GM19467 (cell line): ENCODE results near the gene KRTAP10-11.
"Not testable (repeated sequence)": the region's sequence is repeated elsewhere in the genome, so short reads cannot be mapped to it uniquely, and the experiment has no call there.

ENCODE experiments used
- ATAC-seq: cut with Tn5 transposase; IDR thresholded peaks from one replicate; pipeline ENCODE4 v1.9.1; 2021; ENCODE audit warnings: mild to moderate bottlenecking, moderate library complexity; ENCODE audit not compliant: unreplicated experiment

Gene KRTAP10-11

DNA sequence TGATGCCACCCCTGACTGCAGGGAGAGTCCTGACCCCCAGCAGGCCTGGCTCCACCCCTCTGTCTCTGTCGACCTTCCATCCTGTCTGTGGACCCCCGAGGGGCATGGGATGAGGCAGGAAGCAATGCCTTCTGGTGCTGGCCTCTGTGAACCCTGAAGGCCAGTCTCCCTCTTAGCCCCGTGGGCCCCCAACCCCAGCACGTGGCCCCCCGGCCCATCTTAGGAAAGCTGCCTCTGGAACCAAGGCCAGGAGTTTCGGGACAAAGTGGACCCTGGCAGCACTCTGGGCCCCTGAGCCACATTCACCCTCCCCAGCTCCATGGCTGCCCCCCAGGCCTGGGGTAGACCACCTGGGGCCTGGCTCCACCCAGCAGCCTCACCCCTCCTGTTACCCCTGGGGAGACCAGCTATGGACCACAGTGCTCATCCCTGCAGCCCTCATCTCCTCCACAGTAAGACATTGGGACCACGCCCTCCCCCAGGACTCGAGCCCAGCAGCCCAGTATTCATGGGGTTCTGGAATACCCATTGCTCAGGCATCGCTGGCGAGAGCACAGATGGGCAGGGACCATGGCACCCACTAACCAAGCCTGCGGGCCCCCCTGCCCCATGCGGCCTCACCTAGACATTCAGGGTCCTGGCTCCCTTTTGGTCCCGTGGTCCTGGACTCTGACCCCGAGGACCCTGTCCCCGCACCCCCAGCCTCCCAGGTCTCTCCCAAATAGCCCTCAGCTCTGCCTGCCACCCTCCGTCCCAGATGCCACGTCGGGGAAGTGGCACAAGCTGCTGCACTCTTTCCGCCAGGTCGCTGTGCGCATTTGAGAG is 7.5 kb upstream of the KRTAP10-11 start:
- not testable (repeated sequence) for ATAC-seq

- no peak for ATAC-seq
These were observed 6.9 kb upstream of the KRTAP10-11 start for GRCh38 chr21:44639331-44639655.

- ATAC-seq: no peak
These were observed 5.5 kb upstream of the KRTAP10-11 start for GRCh38 chr21:44640761-44641160.

DNA sequence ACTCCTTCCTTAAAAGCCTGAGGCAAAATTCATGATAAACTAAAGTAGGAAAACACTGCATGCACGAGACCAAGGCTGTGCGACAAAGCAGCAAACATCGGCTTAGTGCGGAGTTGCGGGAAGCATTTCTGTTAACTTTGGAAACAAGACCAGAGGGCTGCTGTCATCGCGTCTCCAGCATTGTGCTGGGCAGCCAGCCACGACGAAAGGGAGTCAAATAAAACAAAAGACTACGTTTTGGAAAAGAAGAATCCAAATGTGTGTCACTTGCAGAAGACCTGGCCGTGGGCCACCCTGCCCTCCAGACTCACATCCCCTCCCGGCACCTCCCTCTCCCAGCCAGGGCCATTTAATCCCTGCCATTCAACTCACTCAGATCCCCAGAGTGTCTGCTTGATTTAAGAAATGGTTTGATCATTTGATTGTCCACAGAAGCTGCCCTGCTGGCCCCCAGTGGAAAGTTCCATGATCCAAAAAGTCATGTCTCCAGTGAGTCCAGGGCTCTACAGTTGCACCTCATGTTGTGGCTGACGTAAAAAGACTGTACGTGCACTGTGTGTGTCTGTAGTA is 2.4 kb upstream of the KRTAP10-11 start:
- no peak for ATAC-seq

GRCh38 chr21:44644878-44645277 is 1.3 kb upstream of the KRTAP10-11 start:
- no peak for ATAC-seq

GRCh38 chr21:44647222-44647552 is 973 bp downstream of the KRTAP10-11 start:
- no peak for ATAC-seq

- no peak for ATAC-seq
These were observed 2.5 kb downstream of the KRTAP10-11 start for GRCh38 chr21:44648557-44649311.

- no peak for ATAC-seq
These were observed 3.4 kb downstream of the KRTAP10-11 start for GRCh38 chr21:44649521-44650100.

- ATAC-seq: no peak
These were observed 4.2 kb downstream of the KRTAP10-11 start for GRCh38 chr21:44650265-44650972.

GRCh38 chr21:44650973-44651675 is 4.9 kb downstream of the KRTAP10-11 start:
- no peak for ATAC-seq

- ATAC-seq: no peak
These were observed 6.9 kb downstream of the KRTAP10-11 start for GRCh38 chr21:44653123-44653522.

- ATAC-seq: no peak
These were observed 7.7 kb downstream of the KRTAP10-11 start for GRCh38 chr21:44653656-44654575.

- ATAC-seq: no peak
These were observed 8.5 kb downstream of the KRTAP10-11 start, which contains the start of gene KRTAP12-4 for GRCh38 chr21:44654576-44655175. Gene KRTAP12-4 (minus strand): TSS chr21:44654659. CDS start chr21:44654614, 45 bp downstream.

- no peak for ATAC-seq
These were observed 10.7 kb downstream of the KRTAP10-11 start for GRCh38 chr21:44656868-44657267.

DNA sequence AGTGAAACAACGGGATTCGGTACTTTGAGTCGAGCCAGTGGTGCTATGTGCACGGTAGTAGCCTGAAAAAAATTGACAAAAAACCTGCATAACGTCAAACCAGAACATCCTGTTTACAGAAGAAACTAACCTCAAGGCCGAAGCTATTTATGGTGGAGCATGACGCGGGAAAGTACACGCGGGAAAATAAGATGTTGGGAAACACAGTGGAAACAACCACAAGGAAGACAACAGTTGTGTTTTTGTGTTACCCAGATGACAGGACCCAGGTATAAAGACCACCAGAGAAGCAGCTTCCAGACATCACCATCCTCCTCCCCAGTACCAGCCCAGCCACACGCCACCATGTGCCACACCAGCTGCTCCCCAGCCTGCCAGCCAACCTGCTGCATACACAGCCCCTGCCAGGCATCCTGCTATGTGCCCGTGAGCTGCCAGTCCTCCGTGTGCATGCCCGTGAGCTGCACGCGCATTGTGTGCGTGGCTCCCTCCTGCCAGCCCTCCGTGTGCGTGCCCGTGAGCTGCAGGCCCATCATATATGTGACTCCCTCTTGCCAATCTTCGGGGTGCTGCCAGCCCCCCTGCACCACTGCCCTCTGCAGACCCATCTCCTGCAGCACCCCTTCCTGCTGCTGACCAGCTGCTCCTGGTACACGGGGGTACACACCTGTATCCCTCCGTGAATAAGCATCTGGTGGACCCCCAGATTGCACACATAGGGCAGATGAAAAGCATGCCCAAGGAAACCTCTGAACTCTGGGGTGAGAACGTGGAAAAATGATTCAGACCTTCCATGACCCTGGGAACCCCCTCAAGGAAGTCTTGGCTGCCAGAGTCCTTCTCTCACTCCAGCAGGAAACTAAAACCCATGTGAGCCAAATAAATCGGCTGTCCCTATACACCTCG is 11.7 kb downstream of the KRTAP10-11 start, which contains the start of gene KRTAP12-3:
KRTAP12-3 (plus strand) TSS at position 298 of the 906 bp plus-strand sequence; CDS start at position 346, 48 bp downstream.
- no peak for ATAC-seq

GRCh38 chr21:44658541-44658910 is 12.3 kb downstream of the KRTAP10-11 start:
- no peak for ATAC-seq

DNA sequence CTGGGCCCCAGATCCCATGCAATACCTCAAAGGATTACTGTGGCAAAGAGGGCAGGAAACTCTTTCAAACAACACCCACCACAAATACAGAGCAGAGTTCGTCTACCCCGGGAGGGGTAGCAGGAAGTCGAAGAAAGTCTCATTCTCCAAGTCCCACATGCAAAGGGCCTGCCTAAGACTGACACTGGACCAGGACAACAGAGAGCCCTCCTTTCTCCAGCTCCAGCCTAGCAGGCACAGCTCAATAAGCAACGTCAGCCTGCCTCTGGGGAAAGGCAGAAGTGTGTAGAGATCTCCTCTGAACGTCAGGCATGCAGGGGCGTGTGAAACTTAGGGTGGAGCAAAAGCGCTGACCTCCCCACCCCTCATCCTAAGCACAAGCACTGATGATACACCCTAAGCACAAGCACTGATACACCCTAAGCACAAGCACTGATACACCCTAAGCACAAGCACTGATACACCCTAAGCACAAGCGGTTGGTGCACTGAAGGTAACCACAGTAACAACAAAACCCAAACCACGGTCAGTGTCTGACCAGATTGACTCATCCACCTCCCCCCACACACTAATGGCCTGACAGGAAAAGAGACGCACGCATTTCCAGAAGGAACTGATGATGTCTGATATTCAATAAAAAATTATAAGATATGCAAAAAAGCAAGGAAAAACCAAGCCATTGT is 12.8 kb downstream of the KRTAP10-11 start:
- no peak for ATAC-seq
